ENCODE measurements around the gene PRR20G. TPM values are rescaled to one million over a fixed set of nuclear protein-coding genes. Genes with fewer than 3 reads are reported as not detected.

PRR20G gene
- total RNA-seq, 4 donors from 2014 or later = not detected

- 39% methylated on average over 3 of the region's 3 CpGs for WGBS, 2 donors
- H3K27ac ChIP-seq = no peak overlapping the region
- H3K9me3 ChIP-seq = peaks cover 0 to 7% (median 0%) of the 10 kb centered on the region in 4 donors
- no peaks in the 10 kb centered on the region for H3K27me3 ChIP-seq
- TF ChIP-seq POLR2A (IDR thresholded peaks at IDR 0.05) (no peak), CTCF (IDR thresholded peaks at IDR 0.05) (no peak), EP300 (IDR thresholded peaks at IDR 0.05) (no peak)
- no peak overlapping the region for H3K4me3 ChIP-seq
- no peak for DNase-seq (ENCODE audit: low spot score in 2 of 2)
- H3K4me1 ChIP-seq = no peaks in the 10 kb centered on the region
- H3K36me3 ChIP-seq = no peaks in the 10 kb centered on the region
Measured at GRCh38 chr3:127237835-127238234, 50.0 kb downstream of the PRR20G start.

GRCh38 chr3:127235706-127236105, 52.1 kb downstream of the PRR20G start:
- Histone ChIP-seq H3K36me3 (no peaks in the 10 kb centered on the region), H3K27ac (no peak overlapping the region), H3K27me3 (no peaks in the 10 kb centered on the region), H3K4me1 (no peaks in the 10 kb centered on the region), H3K9me3 (peaks cover 0 to 14% (median 0%) of the 10 kb centered on the region in 4 donors), H3K4me3 (no peak overlapping the region)
- TF ChIP-seq POLR2A (IDR thresholded peaks at IDR 0.05) (no peak), EP300 (IDR thresholded peaks at IDR 0.05) (no peak), CTCF (IDR thresholded peaks at IDR 0.05) (no peak)
- WGBS, 2 donors = 71 to 74% methylated on average over 3 of the region's 3 CpGs
- DNase-seq (ENCODE audit: low spot score in 2 of 2) = no peak

GRCh38 chr3:127234778-127235177, 53.1 kb downstream of the PRR20G start:
- Histone ChIP-seq H3K27me3 (no peaks in the 10 kb centered on the region), H3K4me3 (no peak overlapping the region), H3K36me3 (no peaks in the 10 kb centered on the region), H3K27ac (no peak overlapping the region), H3K4me1 (no peaks in the 10 kb centered on the region), H3K9me3 (peaks cover 0 to 23% (median 0%) of the 10 kb centered on the region in 4 donors)
- no peak for DNase-seq (ENCODE audit: low spot score in 2 of 2)
- no peak for TF ChIP-seq POLR2A (IDR thresholded peaks at IDR 0.05)
- no peak for TF ChIP-seq CTCF (IDR thresholded peaks at IDR 0.05)
- no peak for TF ChIP-seq EP300 (IDR thresholded peaks at IDR 0.05)

Small RNA genes within 50 kb of the gene (small RNA-seq; reads per million reads assigned to genes)
- gene RNU6-1047P = not detected

Other genes starting within 250 kb of the PRR20G start
- not detected for gene PRR23E, start 94.9 kb downstream of the PRR20G start, total RNA-seq